Activated T-helper 1 cell treated with anti-CD3 and anti-CD28 coated beads, Interleukin-12 subunit alpha, Interleukin-12 subunit beta, Interleukin-2, Interleukin-4 antibody, amounts not matched to agents 30 ng/mL and 10 ng/mL and 1 ng/mL, durations not matched to agents 14 hours and 24 hours and 36 hours (primary cell): ENCODE data around the gene DEAF1. TPM values are rescaled to one million over a fixed set of nuclear protein-coding genes. Genes with fewer than 3 reads are reported as not detected.
"Not testable (repeated sequence)": the region's sequence is repeated elsewhere in the genome, so short reads cannot be mapped to it uniquely, and the experiment has no call there.

Experiments used
- DNase-seq: peaks from one replicate; pipeline ENCODE4 v3.0.0; 2021; ENCODE audit warnings: low spot score
- H3K27ac Mint-ChIP-seq: one replicate; pipeline ENCODE4 v1.8.0; 2021; ENCODE audit warnings: mild to moderate bottlenecking, mixed read lengths
- H3K27me3 Mint-ChIP-seq: one replicate; pipeline ENCODE4 v1.8.0; 2022; ENCODE audit warnings: mild to moderate bottlenecking, moderate library complexity, mixed read lengths; ENCODE audit not compliant: insufficient read depth
- H3K36me3 Mint-ChIP-seq: one replicate; pipeline ENCODE4 v1.8.0; 2021; ENCODE audit warnings: low read depth, mixed read lengths
- H3K4me1 Mint-ChIP-seq: one replicate; pipeline ENCODE4 v1.8.0; 2021; ENCODE audit warnings: low read depth, mixed read lengths
- H3K4me3 Mint-ChIP-seq: one replicate; pipeline ENCODE4 v1.8.0; 2021; ENCODE audit warnings: mild to moderate bottlenecking, moderate library complexity, mixed read lengths
- H3K9me3 Mint-ChIP-seq: one replicate; pipeline ENCODE4 v1.8.0; 2021; ENCODE audit warnings: mixed read lengths
- intact Hi-C: fragments of 100-400 bp; cut with micrococcal nuclease; formaldehyde crosslinking; loops from one replicate; pipeline ENCODE4 v1.15.1; 2024
- total RNA-seq: library from RNA; stranded (reverse); gene quantifications from 2 replicates; pipeline ENCODE4 v1.2.3, GENCODE V29; 2022

Gene DEAF1
- total RNA-seq, 1 donor from 2014 or later = 72.2 TPM

- Mint-ChIP-seq H3K4me3 (no peak overlapping the region), H3K27me3 (no peaks in the 10 kb centered on the region), H3K36me3 (peaks cover 5% of the 10 kb centered on the region), H3K27ac (no peak overlapping the region), H3K9me3 (no peaks in the 10 kb centered on the region), H3K4me1 (no peaks in the 10 kb centered on the region)
- intact Hi-C loops = no loop called here
- DNase-seq = no peak
Observed at GRCh38 chr11:655036-655726, 39.8 kb downstream of the DEAF1 start.

GRCh38 chr11:654444-654843, 40.6 kb downstream of the DEAF1 start:
- intact Hi-C loops, H3K27ac Mint-ChIP-seq, H3K4me3 Mint-ChIP-seq, H3K36me3 Mint-ChIP-seq, H3K9me3 Mint-ChIP-seq, DNase-seq, H3K4me1 Mint-ChIP-seq, H3K27me3 Mint-ChIP-seq: not testable (repeated sequence)

- no peaks in the 10 kb centered on the region for H3K9me3 Mint-ChIP-seq
- intact Hi-C loops = no loop called here
- no peak overlapping the region for H3K4me3 Mint-ChIP-seq
- H3K27ac Mint-ChIP-seq = no peak overlapping the region
- H3K36me3 Mint-ChIP-seq = peaks cover 7% of the 10 kb centered on the region
- no peak for DNase-seq
- H3K4me1 Mint-ChIP-seq = no peaks in the 10 kb centered on the region
- H3K27me3 Mint-ChIP-seq = no peaks in the 10 kb centered on the region
Observed at GRCh38 chr11:653837-654236, 41.2 kb downstream of the DEAF1 start.

- intact Hi-C loops, H3K27me3 Mint-ChIP-seq, H3K27ac Mint-ChIP-seq, H3K36me3 Mint-ChIP-seq, H3K4me3 Mint-ChIP-seq, H3K9me3 Mint-ChIP-seq, DNase-seq, H3K4me1 Mint-ChIP-seq: not testable (repeated sequence)
Observed at GRCh38 chr11:653136-653535, 41.9 kb downstream of the DEAF1 start.

DNA sequence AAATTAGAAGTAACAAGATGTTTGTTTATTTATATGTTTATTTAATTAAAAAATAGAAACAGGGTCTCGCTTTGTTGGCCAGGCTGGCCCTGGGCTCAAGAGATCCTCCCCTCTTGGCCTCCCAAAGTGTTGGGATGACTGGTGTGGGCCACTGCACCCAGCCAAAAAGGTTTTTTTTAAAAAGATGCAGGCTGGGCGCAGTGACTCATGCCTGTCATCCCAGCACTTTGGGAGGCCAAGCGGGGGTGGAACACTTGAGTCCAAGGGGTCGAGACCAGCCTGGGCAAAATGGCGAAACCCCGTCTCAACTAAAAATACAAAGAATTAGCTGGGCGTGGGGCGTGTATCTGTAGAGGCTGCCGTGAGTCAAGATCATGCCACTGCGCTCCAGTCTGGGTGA, 44.5 kb downstream of the DEAF1 start:
- intact Hi-C loops = no loop called here

GRCh38 chr11:647672-648158, 47.3 kb downstream of the DEAF1 start:
- DNase-seq, H3K27ac Mint-ChIP-seq, intact Hi-C loops, H3K27me3 Mint-ChIP-seq, H3K36me3 Mint-ChIP-seq, H3K4me1 Mint-ChIP-seq, H3K9me3 Mint-ChIP-seq, H3K4me3 Mint-ChIP-seq: not testable (repeated sequence)

More for the DNA sequence above, 44.5 kb downstream of the DEAF1 start:
- Mint-ChIP-seq H3K4me1 (no peaks in the 10 kb centered on the region), H3K36me3 (peaks cover 7% of the 10 kb centered on the region), H3K27me3 (no peaks in the 10 kb centered on the region), H3K9me3 (no peaks in the 10 kb centered on the region), H3K4me3 (no peak overlapping the region), H3K27ac (no peak overlapping the region)
- DNase-seq = no peak

GRCh38 chr11:646214-646613, 48.8 kb downstream of the DEAF1 start:
- Mint-ChIP-seq H3K36me3 (peaks cover 2% of the 10 kb centered on the region), H3K27me3 (no peaks in the 10 kb centered on the region), H3K4me1 (no peaks in the 10 kb centered on the region), H3K4me3 (no peak overlapping the region), H3K27ac (no peak overlapping the region), H3K9me3 (no peaks in the 10 kb centered on the region)
- intact Hi-C loops = no loop called here
- no peak for DNase-seq

- Mint-ChIP-seq H3K36me3 (peaks cover 2% of the 10 kb centered on the region), H3K27me3 (no peaks in the 10 kb centered on the region), H3K4me1 (no peaks in the 10 kb centered on the region), H3K27ac (no peak overlapping the region), H3K4me3 (no peak overlapping the region), H3K9me3 (no peaks in the 10 kb centered on the region)
- DNase-seq = no peak
- intact Hi-C loops = no loop called here
Observed at GRCh38 chr11:645536-645935, 49.5 kb downstream of the DEAF1 start.

GRCh38 chr11:643849-644738, 50.9 kb downstream of the DEAF1 start:
- intact Hi-C loops = no loop called here
- Mint-ChIP-seq H3K27me3 (peaks cover 2% of the 10 kb centered on the region), H3K4me3 (no peak overlapping the region), H3K27ac (no peak overlapping the region), H3K36me3 (no peaks in the 10 kb centered on the region), H3K9me3 (no peaks in the 10 kb centered on the region), H3K4me1 (no peaks in the 10 kb centered on the region)
- no peak for DNase-seq

GRCh38 chr11:643366-643765, 51.7 kb downstream of the DEAF1 start:
- Mint-ChIP-seq H3K27me3 (peaks cover 7% of the 10 kb centered on the region), H3K27ac (no peak overlapping the region), H3K9me3 (no peaks in the 10 kb centered on the region), H3K36me3 (no peaks in the 10 kb centered on the region), H3K4me1 (no peaks in the 10 kb centered on the region), H3K4me3 (no peak overlapping the region)
- no peak for DNase-seq
- intact Hi-C loops = no loop called here

GRCh38 chr11:641806-642370, 53.1 kb downstream of the DEAF1 start:
- Mint-ChIP-seq H3K27ac (no peak overlapping the region), H3K4me1 (no peaks in the 10 kb centered on the region), H3K4me3 (no peak overlapping the region), H3K36me3 (peaks cover 2% of the 10 kb centered on the region), H3K9me3 (no peaks in the 10 kb centered on the region), H3K27me3 (peaks cover 12% of the 10 kb centered on the region)
- DNase-seq = no peak
- intact Hi-C loops = no loop called here

DNA sequence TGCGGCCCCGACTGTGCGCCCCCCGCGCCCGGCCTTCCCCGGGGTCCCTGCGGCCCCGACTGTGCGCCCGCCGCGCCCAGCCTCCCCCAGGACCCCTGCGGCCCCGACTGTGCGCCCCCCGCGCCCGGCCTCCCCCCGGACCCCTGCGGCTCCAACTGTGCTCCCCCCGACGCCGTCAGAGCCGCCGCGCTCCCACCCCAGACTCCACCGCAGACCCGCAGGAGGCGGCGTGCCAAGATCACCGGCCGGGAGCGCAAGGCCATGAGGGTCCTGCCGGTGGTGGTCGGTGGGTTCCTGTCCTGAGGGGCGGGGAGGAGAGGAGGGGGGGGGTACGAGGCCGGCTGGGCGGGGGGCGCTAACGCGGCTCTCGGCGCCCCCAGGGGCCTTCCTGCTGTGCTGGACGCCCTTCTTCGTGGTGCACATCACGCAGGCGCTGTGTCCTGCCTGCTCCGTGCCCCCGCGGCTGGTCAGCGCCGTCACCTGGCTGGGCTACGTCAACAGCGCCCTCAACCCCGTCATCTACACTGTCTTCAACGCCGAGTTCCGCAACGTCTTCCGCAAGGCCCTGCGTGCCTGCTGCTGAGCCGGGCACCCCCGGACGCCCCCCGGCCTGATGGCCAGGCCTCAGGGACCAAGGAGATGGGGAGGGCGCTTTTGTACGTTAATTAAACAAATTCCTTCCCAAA, 54.9 kb downstream of the DEAF1 start:
- Mint-ChIP-seq H3K9me3 (no peaks in the 10 kb centered on the region), H3K36me3 (peaks cover 2% of the 10 kb centered on the region), H3K27ac (no peak overlapping the region), H3K4me1 (no peaks in the 10 kb centered on the region), H3K4me3 (no peak overlapping the region), H3K27me3 (peaks cover 18% of the 10 kb centered on the region)
- intact Hi-C loops = no loop called here
- DNase-seq = no peak
